ENCODE data around the gene TIMM10B.

DNA sequence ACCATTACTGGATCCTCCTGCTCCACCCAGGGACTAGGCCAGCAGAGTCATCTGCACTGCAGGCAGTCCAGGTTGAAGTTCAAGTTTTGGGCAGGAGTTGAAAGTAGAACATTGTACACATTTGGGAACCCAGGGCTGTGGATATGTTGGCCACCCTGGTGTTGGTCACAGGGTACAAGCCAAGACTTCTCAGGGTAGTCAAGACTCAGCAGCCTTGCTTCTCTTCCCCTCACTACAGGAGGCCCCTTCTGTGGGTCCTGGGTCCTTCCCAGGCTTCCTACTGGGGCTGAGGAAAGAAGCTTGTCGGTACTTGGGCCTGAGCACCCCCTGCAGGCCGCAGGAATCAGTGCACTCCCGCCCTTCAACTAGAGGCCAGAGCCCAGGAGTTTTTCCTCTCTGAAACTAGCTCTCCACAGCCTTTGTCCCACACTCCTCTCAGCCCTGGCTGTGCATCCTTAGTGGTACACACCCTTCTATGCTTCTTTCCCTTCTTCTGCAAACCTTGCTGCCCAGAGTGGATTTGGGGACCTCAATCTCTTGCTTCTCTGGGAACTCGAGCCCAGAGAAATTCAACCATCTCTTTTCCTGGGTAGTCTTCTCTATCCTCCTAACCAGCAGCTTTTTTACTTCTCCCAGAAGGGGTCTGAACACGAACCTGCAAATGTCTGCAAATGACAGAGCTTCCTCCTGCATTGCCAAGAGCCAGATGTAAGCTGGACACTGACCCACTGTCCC is 37.9 kb upstream of the TIMM10B start:
- TF ChIP-seq, protein P1, sequence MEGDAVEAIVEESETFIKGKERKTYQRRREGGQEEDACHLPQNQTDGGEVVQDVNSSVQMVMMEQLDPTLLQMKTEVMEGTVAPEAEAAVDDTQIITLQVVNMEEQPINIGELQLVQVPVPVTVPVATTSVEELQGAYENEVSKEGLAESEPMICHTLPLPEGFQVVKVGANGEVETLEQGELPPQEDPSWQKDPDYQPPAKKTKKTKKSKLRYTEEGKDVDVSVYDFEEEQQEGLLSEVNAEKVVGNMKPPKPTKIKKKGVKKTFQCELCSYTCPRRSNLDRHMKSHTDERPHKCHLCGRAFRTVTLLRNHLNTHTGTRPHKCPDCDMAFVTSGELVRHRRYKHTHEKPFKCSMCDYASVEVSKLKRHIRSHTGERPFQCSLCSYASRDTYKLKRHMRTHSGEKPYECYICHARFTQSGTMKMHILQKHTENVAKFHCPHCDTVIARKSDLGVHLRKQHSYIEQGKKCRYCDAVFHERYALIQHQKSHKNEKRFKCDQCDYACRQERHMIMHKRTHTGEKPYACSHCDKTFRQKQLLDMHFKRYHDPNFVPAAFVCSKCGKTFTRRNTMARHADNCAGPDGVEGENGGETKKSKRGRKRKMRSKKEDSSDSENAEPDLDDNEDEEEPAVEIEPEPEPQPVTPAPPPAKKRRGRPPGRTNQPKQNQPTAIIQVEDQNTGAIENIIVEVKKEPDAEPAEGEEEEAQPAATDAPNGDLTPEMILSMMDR (IDR thresholded peaks at IDR 0.05; ENCODE audit: poor library complexity, severe bottlenecking), result peak; percentile 67
- TF ChIP-seq TAF1 (IDR thresholded peaks at IDR 0.05; ENCODE audit: low read depth), result no peak
- TF ChIP-seq EZH2 (IDR thresholded peaks at IDR 0.05; ENCODE audit: borderline replicate concordance, insufficient read depth, low read length, poor library complexity, severe bottlenecking), result no peak
- TF ChIP-seq EP300 (conservative IDR thresholded peaks at IDR 0.05; ENCODE audit: poor library complexity, severe bottlenecking), result no peak
- TF ChIP-seq MXI1 (conservative IDR thresholded peaks at IDR 0.05; ENCODE audit: poor library complexity, severe bottlenecking), result no peak
- TF ChIP-seq REST (IDR thresholded peaks at IDR 0.05; ENCODE audit: borderline replicate concordance), result no peak

Data from neural cell (in vitro differentiated cells).